Mucosa of rectum (tissue), 2 donors: ENCODE results near the gene TKTL1.
"Not testable (repeated sequence)": the region's sequence is repeated elsewhere in the genome, so short reads cannot be mapped to it uniquely, and the experiment has no call there.

Experiments
- H3K27ac ChIP-seq, 2 donors: one replicate each; pipeline ENCODE4 v1.7.0; 2013; ENCODE audit warnings: inconsistent platforms in 2 of 2, low read depth in 2 of 2, low read length in 2 of 2
- H3K27me3 ChIP-seq, 2 donors: one replicate each; pipeline ENCODE4 v1.7.0; 2013; ENCODE audit warnings: low read length in 2 of 2; ENCODE audit not compliant: control insufficient read depth in 2 of 2, insufficient read depth in 2 of 2
- H3K36me3 ChIP-seq, 2 donors: one replicate each; pipeline ENCODE4 v1.7.0; 2013; ENCODE audit warnings: low read length in 2 of 2; ENCODE audit not compliant: control insufficient read depth in 2 of 2, insufficient read depth in 2 of 2
- H3K4me1 ChIP-seq, 2 donors: one replicate each; pipeline ENCODE4 v1.7.0; 2013; ENCODE audit warnings: low read length in 2 of 2, mild to moderate bottlenecking in 1 of 2; ENCODE audit not compliant: control insufficient read depth in 2 of 2, insufficient read depth in 2 of 2
- H3K4me3 ChIP-seq, 2 donors: one replicate each; pipeline ENCODE4 v1.7.0; 2013; ENCODE audit warnings: low read length in 2 of 2
- H3K9ac ChIP-seq, 2 donors: one replicate each; pipeline ENCODE4 v1.7.0; 2013; ENCODE audit warnings: low read length in 2 of 2, low read depth in 1 of 2, mild to moderate bottlenecking in 1 of 2
- H3K9me3 ChIP-seq, 2 donors: one replicate each; pipeline ENCODE4 v1.7.0; 2013; ENCODE audit warnings: low read length in 2 of 2; ENCODE audit not compliant: control insufficient read depth in 2 of 2
- donor health status: healthy.
- donor health status: Normal muscosa, but diverticular disease.

TKTL1 gene

DNA sequence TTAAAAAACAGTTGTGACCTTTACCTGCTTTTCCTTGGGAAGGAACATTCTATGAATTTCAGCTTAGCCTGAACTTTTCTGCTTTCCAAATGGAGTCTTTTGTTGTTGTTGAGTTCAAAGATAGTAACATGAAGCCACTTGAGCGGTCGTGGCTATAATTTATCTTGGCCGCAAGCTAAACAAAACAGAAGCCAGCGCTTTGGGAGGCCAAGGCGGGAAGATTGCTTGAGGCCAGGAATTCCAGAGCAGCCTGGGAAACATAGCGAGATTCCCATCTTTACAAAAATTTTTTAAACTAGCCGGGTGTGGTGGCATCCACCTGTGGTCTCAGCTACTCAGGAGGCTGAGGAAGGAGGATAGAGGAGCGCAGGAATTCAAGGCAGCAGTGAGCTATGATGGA is 29.9 kb downstream of the TKTL1 start:
- Histone ChIP-seq H3K9ac (no peak overlapping the region), H3K4me1 (no peaks in the 10 kb centered on the region), H3K9me3 (no peaks in the 10 kb centered on the region), H3K27me3 (peaks cover 34 to 37% of the 10 kb centered on the region in 2 donors), H3K4me3 (no peak overlapping the region), H3K36me3 (no peaks in the 10 kb centered on the region), H3K27ac (no peak overlapping the region)

DNA sequence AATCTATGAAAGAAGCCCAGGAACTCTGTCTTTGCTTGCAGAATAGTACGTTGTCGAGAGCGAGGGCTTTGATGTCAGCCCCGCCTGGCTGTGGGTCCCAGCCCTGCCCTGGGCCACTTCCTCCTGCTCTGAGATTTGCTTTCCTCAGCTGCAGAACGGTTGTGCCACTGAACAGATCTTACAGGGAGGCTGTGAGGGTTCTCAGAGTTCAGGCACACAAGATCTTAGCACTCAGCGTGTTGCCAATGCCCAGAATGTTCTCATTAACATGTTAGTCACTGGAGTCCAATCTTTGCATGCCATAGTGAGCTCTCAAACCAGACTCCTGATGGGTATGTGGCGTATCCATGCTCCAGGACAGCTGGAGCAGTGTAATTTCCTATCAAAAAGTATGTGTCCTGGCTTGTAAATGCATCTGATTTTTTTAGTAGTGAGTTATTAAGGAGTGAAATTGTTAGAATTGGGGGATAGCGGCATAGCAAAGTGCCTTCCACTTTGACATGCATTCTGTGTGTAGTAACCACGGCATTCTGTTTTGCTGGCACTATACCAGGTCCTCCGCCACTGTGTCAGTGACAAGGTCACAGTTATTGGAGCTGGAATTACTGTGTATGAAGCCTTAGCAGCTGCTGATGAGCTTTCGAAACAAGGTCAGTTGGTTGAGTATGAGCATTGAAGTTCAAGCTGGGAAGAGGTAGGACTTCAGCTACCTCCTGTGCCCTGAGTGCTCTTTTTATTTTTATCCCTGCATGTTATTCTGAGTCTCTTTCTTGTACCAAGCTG is 31.6 kb downstream of the TKTL1 start:
- Histone ChIP-seq H3K4me3 (no peak overlapping the region), H3K9me3 (no peaks in the 10 kb centered on the region), H3K4me1 (no peaks in the 10 kb centered on the region), H3K36me3 (no peaks in the 10 kb centered on the region), H3K27me3 (peaks cover 29 to 35% of the 10 kb centered on the region in 2 donors), H3K9ac (no peak overlapping the region), H3K27ac (no peak overlapping the region)

DNA sequence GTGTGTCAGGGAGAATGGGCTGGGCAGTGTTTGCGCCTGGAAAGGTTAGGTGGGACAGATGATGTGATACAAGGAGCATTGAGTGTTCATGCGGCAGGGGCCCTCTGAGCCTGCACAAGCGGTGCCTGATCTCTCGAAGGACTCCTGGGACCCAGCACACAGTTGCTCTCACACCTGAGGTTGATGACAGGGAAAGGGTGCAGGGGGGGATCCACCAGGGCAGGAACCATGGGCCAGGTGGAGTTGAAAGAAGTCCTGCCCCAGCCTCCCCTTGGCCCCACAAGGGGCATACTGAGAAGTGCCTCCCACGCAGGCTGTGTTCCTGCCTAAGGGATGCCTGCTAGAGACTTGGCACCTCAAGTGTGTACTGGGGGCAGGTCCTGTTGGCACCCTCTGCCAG is 33.1 kb downstream of the TKTL1 start:
- H3K4me1 ChIP-seq, result no peaks in the 10 kb centered on the region
- H3K9me3 ChIP-seq, result no peaks in the 10 kb centered on the region
- H3K27ac ChIP-seq, result no peak overlapping the region
- no peak overlapping the region for H3K9ac ChIP-seq
- peaks cover 27 to 32% of the 10 kb centered on the region in 2 donors for H3K27me3 ChIP-seq
- H3K4me3 ChIP-seq, result no peak overlapping the region
- H3K36me3 ChIP-seq, result no peaks in the 10 kb centered on the region

DNA sequence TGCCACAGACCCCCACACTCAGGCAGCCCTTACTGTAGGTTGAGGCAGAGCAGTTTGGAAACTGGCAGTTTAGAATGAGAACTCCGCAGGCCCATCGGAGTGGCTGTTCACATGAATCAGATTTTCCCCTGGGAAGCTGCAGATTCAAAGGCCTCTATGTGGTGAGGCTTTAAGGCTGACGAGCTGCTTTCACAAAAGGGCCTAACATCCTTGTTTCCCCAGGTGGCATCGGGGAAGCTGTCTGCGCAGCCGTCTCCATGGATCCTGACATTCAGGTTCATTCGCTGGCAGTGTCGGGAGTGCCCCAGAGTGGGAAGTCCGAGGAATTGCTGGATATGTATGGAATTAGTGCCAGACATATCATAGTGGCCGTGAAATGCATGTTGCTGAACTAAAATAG is 33.7 kb downstream of the TKTL1 start:
- Histone ChIP-seq H3K9ac (no peak overlapping the region), H3K27ac (no peak overlapping the region), H3K36me3 (no peaks in the 10 kb centered on the region), H3K27me3 (peaks cover 24 to 33% of the 10 kb centered on the region in 2 donors), H3K4me3 (no peak overlapping the region), H3K9me3 (no peaks in the 10 kb centered on the region), H3K4me1 (no peaks in the 10 kb centered on the region)

DNA sequence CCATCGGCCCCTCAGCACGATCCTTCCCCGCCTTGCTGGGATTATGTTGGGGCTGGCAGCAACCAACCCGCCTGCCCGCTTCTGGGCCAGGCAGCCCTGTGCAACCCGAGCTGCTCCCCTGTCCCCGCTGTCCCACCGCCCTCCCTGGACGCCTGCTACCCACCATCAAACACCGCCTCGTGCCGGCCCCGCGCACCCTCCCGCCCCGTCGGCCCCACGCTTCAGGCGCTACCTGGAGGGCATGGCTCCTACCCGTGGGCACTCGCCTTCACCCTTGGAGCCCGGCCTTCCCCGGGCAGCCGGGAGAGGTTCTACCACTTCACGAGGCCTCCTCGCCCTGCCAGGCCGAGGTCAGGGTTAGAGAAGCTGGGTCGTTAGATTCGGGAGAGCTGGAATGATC is 37.0 kb downstream of the TKTL1 start:
- no peaks in the 10 kb centered on the region for H3K36me3 ChIP-seq
- no peak overlapping the region for H3K9ac ChIP-seq
- no peaks in the 10 kb centered on the region for H3K4me1 ChIP-seq
- H3K4me3 ChIP-seq, result no peak overlapping the region
- H3K9me3 ChIP-seq, result no peaks in the 10 kb centered on the region
- peaks cover 17 to 18% of the 10 kb centered on the region in 2 donors for H3K27me3 ChIP-seq
- no peak overlapping the region for H3K27ac ChIP-seq

DNA sequence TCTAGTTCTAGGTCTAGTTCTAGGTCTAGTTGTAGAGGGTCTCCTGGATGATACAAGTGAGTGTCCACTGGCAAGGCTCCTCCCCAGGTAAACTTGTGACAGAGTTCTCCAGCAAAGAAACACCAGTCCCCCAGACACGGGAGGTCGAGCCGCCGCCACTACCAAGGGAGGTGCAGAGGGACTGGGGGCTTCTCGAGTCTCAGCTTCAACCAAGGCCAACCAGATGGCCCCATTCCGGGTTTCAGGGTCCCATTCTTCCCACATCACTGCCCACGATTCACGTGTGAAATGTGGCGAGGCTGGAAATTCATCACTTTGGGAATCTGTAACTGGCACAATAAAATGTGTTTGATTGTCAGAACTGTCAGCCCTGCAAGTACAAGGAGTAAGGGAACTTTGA is 37.5 kb downstream of the TKTL1 start:
- no peak overlapping the region for H3K27ac ChIP-seq
- no peak overlapping the region for H3K9ac ChIP-seq
- no peaks in the 10 kb centered on the region for H3K9me3 ChIP-seq
- no peaks in the 10 kb centered on the region for H3K36me3 ChIP-seq
- no peak overlapping the region for H3K4me3 ChIP-seq
- H3K27me3 ChIP-seq, result peaks cover 12 to 18% of the 10 kb centered on the region in 2 donors
- no peaks in the 10 kb centered on the region for H3K4me1 ChIP-seq

DNA sequence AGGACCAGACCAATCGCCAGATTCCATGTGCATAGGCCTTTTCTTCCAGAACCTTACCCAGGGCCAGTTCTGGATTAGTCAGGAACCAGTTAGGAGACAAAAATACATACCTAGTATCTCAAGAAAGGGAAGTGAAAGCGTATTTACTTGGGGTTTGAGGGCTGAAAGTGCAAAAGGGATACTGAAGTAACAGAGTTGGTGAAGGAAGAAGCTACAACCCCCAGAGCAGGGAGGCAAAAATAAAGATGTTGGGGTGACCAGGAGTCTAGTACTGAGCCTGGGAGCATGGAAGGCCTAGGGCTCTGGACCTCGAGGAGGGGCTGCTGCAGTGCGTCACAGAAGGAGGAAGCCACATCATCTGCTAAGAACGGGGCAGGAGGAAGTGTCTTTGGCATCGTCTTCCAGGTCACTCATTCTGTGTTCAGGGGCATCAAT is 38.3 kb downstream of the TKTL1 start:
- H3K27me3 ChIP-seq, result peaks cover 9 to 15% of the 10 kb centered on the region in 2 donors
- H3K27ac ChIP-seq, result no peak overlapping the region
- no peaks in the 10 kb centered on the region for H3K9me3 ChIP-seq
- no peaks in the 10 kb centered on the region for H3K36me3 ChIP-seq
- H3K4me3 ChIP-seq, result no peak overlapping the region
- no peaks in the 10 kb centered on the region for H3K4me1 ChIP-seq
- no peak overlapping the region for H3K9ac ChIP-seq

DNA sequence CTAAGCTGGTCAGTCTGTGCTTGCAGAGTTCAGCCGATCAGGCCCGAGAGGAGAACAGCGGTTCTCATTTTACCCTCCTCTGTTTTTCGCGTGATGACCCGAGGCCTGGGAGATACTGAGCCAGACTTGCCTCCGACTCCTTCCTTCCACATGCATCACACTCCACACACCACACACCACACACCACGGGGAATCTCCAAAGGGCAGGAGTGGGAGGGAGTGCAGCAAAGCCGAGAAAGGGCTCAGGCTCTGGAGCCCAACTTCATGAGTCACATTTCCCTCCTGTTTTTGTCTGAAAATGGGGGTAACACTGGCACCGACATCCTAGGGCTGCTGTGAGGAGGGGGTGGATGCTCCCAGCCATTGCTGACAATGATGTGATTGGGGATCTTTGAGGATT is 38.9 kb downstream of the TKTL1 start:
- H3K9ac ChIP-seq, result no peak overlapping the region
- H3K27ac ChIP-seq, result no peak overlapping the region
- H3K4me3 ChIP-seq, result no peak overlapping the region

DNA sequence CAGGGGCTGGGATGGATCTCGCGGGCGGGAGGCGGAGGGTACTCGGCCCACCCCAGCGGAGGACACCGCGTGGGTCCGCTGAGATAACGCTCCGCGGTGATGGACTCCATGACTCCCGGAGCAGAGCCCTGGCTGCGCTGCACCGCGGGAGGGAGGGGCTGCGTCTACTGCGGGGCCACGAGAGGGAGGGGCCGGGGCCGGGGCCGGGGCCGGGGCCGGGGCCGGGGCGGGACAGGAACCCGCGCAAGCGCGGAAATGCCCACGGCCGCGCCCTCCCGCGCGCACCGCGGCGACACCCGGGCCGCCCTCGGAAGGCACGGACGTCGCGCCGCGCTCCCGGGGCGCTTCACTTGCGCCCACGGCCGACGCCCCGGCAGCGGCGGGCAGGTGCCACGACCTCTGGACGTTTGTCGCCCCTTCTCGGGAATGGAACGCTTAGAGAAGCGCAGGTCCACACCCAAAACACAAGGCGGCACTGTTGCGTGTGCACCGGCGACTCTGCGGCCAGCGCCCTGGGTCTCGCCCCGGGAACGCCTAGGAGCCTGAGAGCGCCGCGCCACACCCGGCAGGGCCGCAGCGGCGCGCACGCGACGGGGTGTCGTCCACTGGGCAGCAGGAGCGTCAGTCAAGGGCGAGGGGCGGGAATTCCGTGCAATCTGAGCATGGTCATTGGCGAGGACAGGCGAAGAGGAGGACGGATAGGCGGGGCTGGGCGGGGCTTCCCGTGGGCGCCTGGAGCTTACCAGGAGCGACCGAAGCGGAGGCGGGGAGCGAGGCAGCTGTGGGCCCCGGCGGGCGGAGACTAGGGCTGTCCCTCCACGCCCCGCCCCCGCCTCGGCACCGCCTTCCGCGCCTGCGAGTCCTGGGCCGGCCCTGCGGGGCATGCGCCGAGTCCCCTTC is 46.1 kb downstream of the TKTL1 start:
- not testable (repeated sequence) for H3K4me1 ChIP-seq, H3K4me3 ChIP-seq, H3K9ac ChIP-seq, H3K27ac ChIP-seq, H3K27me3 ChIP-seq, H3K9me3 ChIP-seq, H3K36me3 ChIP-seq

More for the DNA sequence above, 38.9 kb downstream of the TKTL1 start:
- Histone ChIP-seq H3K36me3 (no peaks in the 10 kb centered on the region), H3K27me3 (peaks cover 8 to 12% of the 10 kb centered on the region in 2 donors), H3K9me3 (no peaks in the 10 kb centered on the region), H3K4me1 (no peaks in the 10 kb centered on the region)

DNA sequence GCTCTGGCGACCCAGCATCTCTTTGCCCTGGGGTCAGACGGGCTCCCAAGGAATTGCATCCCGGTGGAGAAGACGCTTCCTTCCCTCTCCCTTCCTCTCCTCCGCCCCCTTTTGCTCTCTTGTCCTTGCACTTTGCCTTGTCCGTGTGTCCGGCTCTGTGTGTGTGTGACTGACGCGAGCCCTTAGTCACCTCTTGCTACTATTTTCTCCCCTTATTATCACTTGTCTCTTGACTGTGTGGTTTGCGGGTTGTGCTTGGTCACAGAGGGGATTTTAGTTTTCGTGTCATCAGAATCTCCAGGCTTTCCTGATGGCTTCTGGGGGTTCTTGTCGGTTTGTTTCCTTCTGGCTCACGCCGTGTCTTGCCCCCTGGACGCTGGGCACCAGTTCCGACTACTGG is 47.5 kb downstream of the TKTL1 start:
- H3K27me3 ChIP-seq, H3K27ac ChIP-seq: not testable (repeated sequence)

More for the DNA sequence above, 47.5 kb downstream of the TKTL1 start:
- not testable (repeated sequence) for H3K36me3 ChIP-seq, H3K4me1 ChIP-seq, H3K4me3 ChIP-seq, H3K9me3 ChIP-seq, H3K9ac ChIP-seq
